ENCODE data around the gene ZKSCAN4. TPM values are rescaled to one million over a fixed set of nuclear protein-coding genes. Genes with fewer than 3 reads are reported as not detected.

The ZKSCAN4 gene
- total RNA-seq, 2 experiments from 2014 or later = 0.84 to 1.6 TPM

- H3K4me1 ChIP-seq (ENCODE audit: insufficient read depth, low read length) = peaks cover 26% of the 10 kb centered on the region
- peaks cover 21% of the 10 kb centered on the region for H3K4me1 Mint-ChIP-seq (ENCODE audit: low read depth)
- intact Hi-C loops (cut with DNase I, micrococcal nuclease) = no loop called here
- TF ChIP-seq CTCF (IDR thresholded peaks at IDR 0.05) = no peak
- ChIA-PET POLR2A (interaction anchor here (0.6 kb wide), 1 partner anchor 12 kb away, joined by 3 read pairs; no protein-coding TSS in a partner anchor), CTCF (interaction anchor here (1.1 kb wide), 1 partner anchor 9 kb away, joined by 5 read pairs; no protein-coding TSS in a partner anchor)
- peak; percentile 32 for ATAC-seq (ENCODE audit: poor library complexity)
- H3K27ac ChIP-seq (ENCODE audit: low read depth in 1 of 2, low read length in 2 of 2) = no peak overlapping the region
- H3K36me3 Mint-ChIP-seq (ENCODE audit: low read depth) = peaks cover 7% of the 10 kb centered on the region
- H3K27ac Mint-ChIP-seq = no peak overlapping the region
- H3K27me3 ChIP-seq (ENCODE audit: control insufficient read depth in 1 of 2, insufficient read depth in 2 of 2, low read length in 2 of 2) = peaks cover 82 to 96% of the 10 kb centered on the region in 2 experiments
- H3K4me3 ChIP-seq (ENCODE audit: low read length) = no peak overlapping the region
- peaks cover 96% of the 10 kb centered on the region for H3K27me3 Mint-ChIP-seq
- peaks cover 2% of the 10 kb centered on the region for H3K9me3 Mint-ChIP-seq
- H3K9me3 ChIP-seq (ENCODE audit: control insufficient read depth in 1 of 2, insufficient read depth in 1 of 2, low read length in 2 of 2) = peaks cover 3 to 32% of the 10 kb centered on the region in 2 experiments
- H3K36me3 ChIP-seq (ENCODE audit: insufficient read depth, low read length) = no peaks in the 10 kb centered on the region
- DNase-seq = peak in 2 of 14 experiments; percentile 11
- no peak overlapping the region for H3K4me3 Mint-ChIP-seq
These were observed 40.1 kb downstream of the ZKSCAN4 start for GRCh38 chr6:28211840-28212509.

- no peak overlapping the region for H3K4me3 Mint-ChIP-seq
- Histone ChIP-seq H3K4me1 (ENCODE audit: insufficient read depth, low read length) (peaks cover 26% of the 10 kb centered on the region), H3K27me3 (ENCODE audit: control insufficient read depth in 1 of 2, insufficient read depth in 2 of 2, low read length in 2 of 2) (peaks cover 79 to 96% of the 10 kb centered on the region in 2 experiments), H3K36me3 (ENCODE audit: insufficient read depth, low read length) (no peaks in the 10 kb centered on the region), H3K9me3 (ENCODE audit: control insufficient read depth in 1 of 2, insufficient read depth in 1 of 2, low read length in 2 of 2) (peaks cover 3 to 29% of the 10 kb centered on the region in 2 experiments), H3K4me3 (ENCODE audit: low read length) (no peak overlapping the region), H3K27ac (ENCODE audit: low read depth in 1 of 2, low read length in 2 of 2) (no peak overlapping the region)
- intact Hi-C loops (cut with DNase I, micrococcal nuclease) = no loop called here
- TF ChIP-seq CTCF (IDR thresholded peaks at IDR 0.05) = no peak
- ChIA-PET POLR2A (interaction anchor here (1.3 kb wide), 1 partner anchor 42 kb away, joined by 5 read pairs; the partner anchor contains the start of gene ZKSCAN4), CTCF (interaction anchor here (1.1 kb wide), 1 partner anchor 146 kb away, joined by 3 read pairs; no protein-coding TSS in a partner anchor)
- H3K36me3 Mint-ChIP-seq (ENCODE audit: low read depth) = peaks cover 7% of the 10 kb centered on the region
- H3K27ac Mint-ChIP-seq = no peak overlapping the region
- ATAC-seq (ENCODE audit: poor library complexity) = no peak
- peaks cover 96% of the 10 kb centered on the region for H3K27me3 Mint-ChIP-seq
- H3K9me3 Mint-ChIP-seq = peaks cover 9% of the 10 kb centered on the region
- H3K4me1 Mint-ChIP-seq (ENCODE audit: low read depth) = peaks cover 21% of the 10 kb centered on the region
- DNase-seq = no peak
These were observed 42.1 kb downstream of the ZKSCAN4 start for GRCh38 chr6:28209753-28210535.

GRCh38 chr6:28208111-28208659, 43.9 kb downstream of the ZKSCAN4 start:
- no peak for TF ChIP-seq CTCF (IDR thresholded peaks at IDR 0.05)
- CTCF ChIA-PET = no interaction called here
- Histone ChIP-seq H3K9me3 (ENCODE audit: control insufficient read depth in 1 of 2, insufficient read depth in 1 of 2, low read length in 2 of 2) (peaks cover 10 to 34% of the 10 kb centered on the region in 2 experiments), H3K4me3 (ENCODE audit: low read length) (no peak overlapping the region), H3K27me3 (ENCODE audit: control insufficient read depth in 1 of 2, insufficient read depth in 2 of 2, low read length in 2 of 2) (peaks cover 70 to 92% of the 10 kb centered on the region in 2 experiments), H3K4me1 (ENCODE audit: insufficient read depth, low read length) (peaks cover 26% of the 10 kb centered on the region), H3K27ac (ENCODE audit: low read depth in 1 of 2, low read length in 2 of 2) (no peak overlapping the region), H3K36me3 (ENCODE audit: insufficient read depth, low read length) (no peaks in the 10 kb centered on the region)
- Mint-ChIP-seq H3K36me3 (ENCODE audit: low read depth) (peaks cover 7% of the 10 kb centered on the region), H3K27me3 (peaks cover 94% of the 10 kb centered on the region), H3K4me3 (no peak overlapping the region), H3K4me1 (ENCODE audit: low read depth) (peaks cover 21% of the 10 kb centered on the region), H3K27ac (no peak overlapping the region), H3K9me3 (peaks cover 9% of the 10 kb centered on the region)
- ATAC-seq (ENCODE audit: poor library complexity) = no peak
- intact Hi-C loops (cut with DNase I, micrococcal nuclease) = no loop called here
- DNase-seq = no peak
- POLR2A ChIA-PET = no interaction called here

Measured in CD4-positive, alpha-beta T cell (primary cell).